Right atrium auricular region (tissue), 2 donors: ENCODE measurements around the gene GAD1. TPM values are rescaled to one million over a fixed set of nuclear protein-coding genes. Genes with fewer than 3 reads are reported as not detected.

ENCODE experiments used
- DNase-seq: peaks from one replicate; pipeline ENCODE4 v3.0.0-alpha.2; 2019; ENCODE audit warnings: low spot score
- H3K27ac ChIP-seq, 2 donors: fragments of 200-600 bp; sonication (generic); 1 replicate in 1 of 2; 2 replicates in 1 of 2; pipeline ENCODE4 v1.5.1; 2016 to 2019
- H3K27me3 ChIP-seq, 2 donors: fragments of 200-600 bp; sonication (generic); one replicate each; pipeline versions ENCODE4 v1.5.1 to v1.6.0; 2017 to 2019
- H3K36me3 ChIP-seq: fragments of 200-600 bp; sonication (generic); one replicate; pipeline ENCODE4 v1.5.1; 2016
- H3K4me1 ChIP-seq, 2 donors: fragments of 200-600 bp; sonication (generic); one replicate each; pipeline versions ENCODE4 v1.5.1 to v1.6.0; 2017 to 2019
- H3K4me3 ChIP-seq, 2 donors: fragments of 200-600 bp; sonication (generic); 1 replicate in 1 of 2; 2 replicates in 1 of 2; pipeline ENCODE4 v1.5.1; 2017 to 2019; ENCODE audit warnings: mild to moderate bottlenecking in 1 of 2, moderate library complexity in 1 of 2
- H3K9me3 ChIP-seq, 2 donors: fragments of 200-600 bp; sonication (generic); one replicate each; pipeline ENCODE4 v1.5.1; 2019
- CTCF ChIP-seq, 2 donors: fragments of 200-600 bp; sonication (generic); IDR thresholded peaks; one replicate each; pipeline ENCODE4 v1.5.1; 2019; ENCODE audit warnings: antibody characterized with exemption in 2 of 2
- total RNA-seq, 2 donors: library from RNA; depleted of rRNA; stranded (reverse); fragments of >200 nt; gene quantifications; one replicate each; pipeline ENCODE4 v1.1.0, GENCODE V29; 2016

The GAD1 gene
- total RNA-seq, 2 donors from 2014 or later: not detected

GRCh38 chr2:170843656-170844055, 27.0 kb downstream of the GAD1 start:
- H3K4me1 ChIP-seq: no peaks in the 10 kb centered on the region
- H3K27me3 ChIP-seq: no peaks in the 10 kb centered on the region
- peaks cover 0 to 4% of the 10 kb centered on the region in 2 donors for H3K9me3 ChIP-seq
- H3K27ac ChIP-seq: no peak overlapping the region
- no peak for TF ChIP-seq CTCF (IDR thresholded peaks at IDR 0.05)
- no peaks in the 10 kb centered on the region for H3K36me3 ChIP-seq
- no peak for DNase-seq
- H3K4me3 ChIP-seq: no peak overlapping the region

- Histone ChIP-seq H3K36me3 (no peaks in the 10 kb centered on the region), H3K4me3 (no peak overlapping the region), H3K4me1 (no peaks in the 10 kb centered on the region), H3K27me3 (no peaks in the 10 kb centered on the region), H3K27ac (no peak overlapping the region), H3K9me3 (peaks cover 0 to 1% of the 10 kb centered on the region in 2 donors)
- DNase-seq: no peak
- no peak for TF ChIP-seq CTCF (IDR thresholded peaks at IDR 0.05)
Observed at GRCh38 chr2:170845343-170845742, 28.7 kb downstream of the GAD1 start.

GRCh38 chr2:170846314-170846713, 29.6 kb downstream of the GAD1 start:
- no peak overlapping the region for H3K27ac ChIP-seq
- no peaks in the 10 kb centered on the region for H3K4me1 ChIP-seq
- TF ChIP-seq CTCF (IDR thresholded peaks at IDR 0.05): no peak
- H3K27me3 ChIP-seq: no peaks in the 10 kb centered on the region
- H3K36me3 ChIP-seq: no peaks in the 10 kb centered on the region
- no peak for DNase-seq
- no peak overlapping the region for H3K4me3 ChIP-seq
- no peaks in the 10 kb centered on the region for H3K9me3 ChIP-seq

GRCh38 chr2:170847716-170848115, 31.0 kb downstream of the GAD1 start:
- H3K27me3 ChIP-seq: no peaks in the 10 kb centered on the region
- H3K4me3 ChIP-seq: no peak overlapping the region
- no peak for DNase-seq
- H3K9me3 ChIP-seq: no peaks in the 10 kb centered on the region
- no peak for TF ChIP-seq CTCF (IDR thresholded peaks at IDR 0.05)
- no peaks in the 10 kb centered on the region for H3K36me3 ChIP-seq
- no peak overlapping the region for H3K27ac ChIP-seq
- no peaks in the 10 kb centered on the region for H3K4me1 ChIP-seq

- no peaks in the 10 kb centered on the region for H3K27me3 ChIP-seq
Observed at GRCh38 chr2:170848587-170848986, 31.9 kb downstream of the GAD1 start.

More at GRCh38 chr2:170848587-170848986, 31.9 kb downstream of the GAD1 start:
- Histone ChIP-seq H3K27ac (no peak overlapping the region), H3K9me3 (no peaks in the 10 kb centered on the region), H3K4me1 (no peaks in the 10 kb centered on the region), H3K36me3 (no peaks in the 10 kb centered on the region), H3K4me3 (no peak overlapping the region)
- no peak for TF ChIP-seq CTCF (IDR thresholded peaks at IDR 0.05)
- no peak for DNase-seq
